Naive thymus-derived CD8-positive, alpha-beta T cell (primary cell): ENCODE data around the gene CSF1. TPM values are rescaled to one million over a fixed set of nuclear protein-coding genes. Genes with fewer than 3 reads are reported as not detected.
"Not testable (repeated sequence)": the region's sequence is repeated elsewhere in the genome, so short reads cannot be mapped to it uniquely, and the experiment has no call there.

Experiments
- ATAC-seq, 2 donors: fragments of 150-1000 bp; cut with Tn5 transposase in 1 of 2; sonication (Bioruptor Pico), chemical (Tn5 transposase) in 1 of 2; 1 replicate in 1 of 2; 2 replicates in 1 of 2; pipeline ENCODE4 v1.10.0; 2021; ENCODE audit warnings: mild to moderate bottlenecking in 2 of 2, moderate library complexity in 2 of 2
- POLR2A ChIA-PET: fragments of 350-600 bp; sonication (Branson Sonifier 250); formaldehyde crosslinking; loops from one replicate; lab custom pipeline; 2021; ENCODE audit warnings: antibody characterized with exemption; lab: Charles Lee
- DNase-seq, 10 donors: peaks; one replicate each; pipeline versions ENCODE4 v3.0.0 to v3.0.0-alpha.2; 2020 to 2022
- H3K27ac Mint-ChIP-seq, 10 donors: one replicate each; pipeline ENCODE4 v1.8.0; 2020 to 2022; ENCODE audit warnings: mild to moderate bottlenecking in 10 of 10, mixed read lengths in 10 of 10, moderate library complexity in 4 of 10, inconsistent platforms in 1 of 10
- H3K27me3 Mint-ChIP-seq, 5 donors: one replicate each; pipeline ENCODE4 v1.8.0; 2021 to 2022; ENCODE audit warnings: mixed read lengths in 5 of 5
- H3K36me3 Mint-ChIP-seq, 3 donors: one replicate each; pipeline ENCODE4 v1.8.0; 2020 to 2022; ENCODE audit warnings: mixed read lengths in 3 of 3, mild to moderate bottlenecking in 2 of 3, inconsistent platforms in 1 of 3
- H3K4me1 Mint-ChIP-seq, 4 donors: one replicate each; pipeline ENCODE4 v1.8.0; 2021 to 2022; ENCODE audit warnings: mixed read lengths in 4 of 4
- H3K4me3 Mint-ChIP-seq, 10 donors: one replicate each; pipeline ENCODE4 v1.8.0; 2020 to 2022; ENCODE audit warnings: mild to moderate bottlenecking in 10 of 10, mixed read lengths in 10 of 10, moderate library complexity in 6 of 10, inconsistent platforms in 1 of 10
- H3K9me3 Mint-ChIP-seq, 9 donors: one replicate each; pipeline ENCODE4 v1.8.0; 2020 to 2022; ENCODE audit warnings: mixed read lengths in 9 of 9, mild to moderate bottlenecking in 3 of 9, inconsistent platforms in 1 of 9, moderate library complexity in 1 of 9
- polyA plus RNA-seq, 3 donors: library from polyadenylated mRNA; unstranded; fragments of 300-500 nt; fragmentation: Illumina TruSeq; gene quantifications; one replicate each; pipeline ENCODE4 v1.2.3, GENCODE V29; 2021
- total RNA-seq, 8 experiments: library from RNA in 2 of 8; stranded (reverse) in 2 of 8; gene quantifications; one replicate each; pipeline ENCODE4 v1.2.3 and lab custom pipeline; 2021 to 2026

Gene CSF1, protein sequence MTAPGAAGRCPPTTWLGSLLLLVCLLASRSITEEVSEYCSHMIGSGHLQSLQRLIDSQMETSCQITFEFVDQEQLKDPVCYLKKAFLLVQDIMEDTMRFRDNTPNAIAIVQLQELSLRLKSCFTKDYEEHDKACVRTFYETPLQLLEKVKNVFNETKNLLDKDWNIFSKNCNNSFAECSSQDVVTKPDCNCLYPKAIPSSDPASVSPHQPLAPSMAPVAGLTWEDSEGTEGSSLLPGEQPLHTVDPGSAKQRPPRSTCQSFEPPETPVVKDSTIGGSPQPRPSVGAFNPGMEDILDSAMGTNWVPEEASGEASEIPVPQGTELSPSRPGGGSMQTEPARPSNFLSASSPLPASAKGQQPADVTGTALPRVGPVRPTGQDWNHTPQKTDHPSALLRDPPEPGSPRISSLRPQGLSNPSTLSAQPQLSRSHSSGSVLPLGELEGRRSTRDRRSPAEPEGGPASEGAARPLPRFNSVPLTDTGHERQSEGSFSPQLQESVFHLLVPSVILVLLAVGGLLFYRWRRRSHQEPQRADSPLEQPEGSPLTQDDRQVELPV
- total RNA-seq (under 1 TPM; 0.27 to 0.44 TPM), polyA plus RNA-seq (1 to 10 TPM in 2 of 3 donors, under 1 TPM in 1; 0.68 to 1.6 (median 1.1) TPM), total RNA-seq (lab: John Stamatoyannopoulos, UW) (1.5 to 63.9 (median 7.0) reads per million in 6 experiments)

DNA sequence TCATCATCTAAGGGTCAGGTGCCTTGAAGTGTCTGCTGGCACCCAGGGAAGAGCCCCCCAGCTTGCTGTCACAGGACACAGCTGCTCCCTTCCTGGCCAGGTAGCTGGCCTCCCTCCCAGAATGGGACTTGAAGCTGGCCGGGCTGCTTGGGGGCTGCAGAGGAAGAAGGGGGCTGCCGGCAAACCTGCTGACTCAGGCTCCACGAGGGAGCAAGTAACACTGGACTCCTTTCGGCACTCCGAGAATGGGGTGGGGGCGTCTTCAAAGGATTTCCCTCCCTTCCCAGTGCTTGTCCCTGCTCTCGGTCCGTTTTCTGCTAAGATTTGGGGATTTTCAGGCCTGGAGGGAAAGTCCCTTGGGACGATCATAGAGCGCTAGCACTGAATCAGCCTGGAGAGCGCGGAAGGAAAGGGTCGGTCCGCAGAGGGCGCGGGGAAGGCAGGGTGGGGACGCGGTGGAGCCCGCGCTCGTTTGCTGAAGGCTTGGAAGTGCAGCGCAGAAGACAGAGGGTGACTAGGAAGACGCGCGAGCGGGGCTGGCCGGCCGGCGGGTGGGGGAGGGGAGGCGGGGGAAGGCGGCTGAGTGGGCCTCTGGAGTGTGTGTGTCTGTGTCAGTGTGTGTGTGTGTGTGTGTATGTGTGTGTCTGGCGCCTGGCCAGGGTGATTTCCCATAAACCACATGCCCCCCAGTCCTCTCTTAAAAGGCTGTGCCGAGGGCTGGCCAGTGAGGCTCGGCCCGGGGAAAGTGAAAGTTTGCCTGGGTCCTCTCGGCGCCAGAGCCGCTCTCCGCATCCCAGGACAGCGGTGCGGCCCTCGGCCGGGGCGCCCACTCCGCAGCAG lies at the start of gene CSF1:
TSS of gene CSF1 (plus strand) at position 727 of the 840 bp plus-strand sequence. CDS start 175 bp downstream, outside the sequence.
- DNase-seq (peak; percentile 29 to 70 (median 38)), ATAC-seq (peak; percentile 45 to 66)
- peak within 1 kb of the TSS; percentile 83 to 93 (median 89) for H3K4me3 Mint-ChIP-seq
- POLR2A ChIA-PET: no interaction called here
- peak within 1 kb of the TSS; percentile 52 to 88 (median 82) for H3K27ac Mint-ChIP-seq
- no peaks in the 10 kb centered on the region for H3K36me3 Mint-ChIP-seq
- peaks cover 35 to 65% (median 54%) of the 10 kb centered on the region in 4 donors for H3K4me1 Mint-ChIP-seq
- H3K9me3 Mint-ChIP-seq: no peaks in the 10 kb centered on the region
- peaks cover 0 to 15% (median 2%) of the 10 kb centered on the region in 5 donors for H3K27me3 Mint-ChIP-seq

DNA sequence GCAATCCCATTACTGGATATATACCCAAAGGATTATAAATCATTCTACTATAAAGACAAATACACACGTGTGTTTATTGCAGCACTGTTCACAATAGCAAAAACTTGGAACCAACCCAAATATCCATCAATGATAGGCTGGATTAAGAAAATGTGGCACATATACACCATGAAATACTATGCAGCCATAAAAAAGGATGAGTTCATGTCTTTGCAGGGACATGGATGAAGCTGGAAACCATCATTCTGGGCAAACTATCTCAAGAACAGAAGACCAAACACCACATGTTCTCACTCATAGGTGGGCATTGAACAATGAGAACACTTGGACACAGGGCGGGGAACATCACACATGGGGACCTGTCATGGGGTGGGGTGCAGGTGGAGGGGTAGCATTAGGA lies 49.0 kb upstream of the CSF1 start:
- Mint-ChIP-seq H3K27ac (peak overlapping the region in 1 of 10 donors; percentile 40), H3K9me3 (peaks cover 2 to 21% (median 7%) of the 10 kb centered on the region in 9 donors), H3K4me1 (peaks cover 0 to 19% (median 10%) of the 10 kb centered on the region in 4 donors), H3K36me3 (peaks cover 0 to 22% (median 0%) of the 10 kb centered on the region in 3 donors)
- ATAC-seq, POLR2A ChIA-PET, H3K27me3 Mint-ChIP-seq, H3K4me3 Mint-ChIP-seq, DNase-seq: not testable (repeated sequence)

DNA sequence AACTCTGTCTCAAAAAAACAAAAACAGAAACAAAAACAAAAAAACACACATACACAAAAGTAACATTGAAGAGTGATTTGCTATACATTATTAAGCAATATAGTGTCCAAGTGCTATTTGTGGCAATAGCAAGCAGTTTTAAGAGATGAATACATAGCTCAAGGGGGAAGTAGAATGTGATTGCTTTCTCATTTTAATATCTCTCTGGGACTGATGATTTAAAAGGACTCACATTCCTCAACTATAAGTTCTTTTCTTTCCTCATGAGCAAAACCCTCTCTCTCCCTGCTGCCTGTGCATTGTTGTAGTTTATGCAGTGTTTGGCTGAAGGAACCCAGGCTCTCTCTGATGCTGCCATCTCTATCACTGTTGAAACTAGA lies 47.0 kb upstream of the CSF1 start:
- H3K4me1 Mint-ChIP-seq: peaks cover 0 to 19% (median 10%) of the 10 kb centered on the region in 4 donors
- no peak for ATAC-seq
- DNase-seq: no peak
- peaks cover 2 to 15% (median 6%) of the 10 kb centered on the region in 9 donors for H3K9me3 Mint-ChIP-seq
- POLR2A ChIA-PET: no interaction called here
- peak overlapping the region in 1 of 10 donors; percentile 53 for H3K27ac Mint-ChIP-seq
- H3K4me3 Mint-ChIP-seq: no peak overlapping the region
- H3K36me3 Mint-ChIP-seq: peaks cover 0 to 22% (median 0%) of the 10 kb centered on the region in 3 donors
- peaks cover 0 to 5% (median 0%) of the 10 kb centered on the region in 5 donors for H3K27me3 Mint-ChIP-seq

DNA sequence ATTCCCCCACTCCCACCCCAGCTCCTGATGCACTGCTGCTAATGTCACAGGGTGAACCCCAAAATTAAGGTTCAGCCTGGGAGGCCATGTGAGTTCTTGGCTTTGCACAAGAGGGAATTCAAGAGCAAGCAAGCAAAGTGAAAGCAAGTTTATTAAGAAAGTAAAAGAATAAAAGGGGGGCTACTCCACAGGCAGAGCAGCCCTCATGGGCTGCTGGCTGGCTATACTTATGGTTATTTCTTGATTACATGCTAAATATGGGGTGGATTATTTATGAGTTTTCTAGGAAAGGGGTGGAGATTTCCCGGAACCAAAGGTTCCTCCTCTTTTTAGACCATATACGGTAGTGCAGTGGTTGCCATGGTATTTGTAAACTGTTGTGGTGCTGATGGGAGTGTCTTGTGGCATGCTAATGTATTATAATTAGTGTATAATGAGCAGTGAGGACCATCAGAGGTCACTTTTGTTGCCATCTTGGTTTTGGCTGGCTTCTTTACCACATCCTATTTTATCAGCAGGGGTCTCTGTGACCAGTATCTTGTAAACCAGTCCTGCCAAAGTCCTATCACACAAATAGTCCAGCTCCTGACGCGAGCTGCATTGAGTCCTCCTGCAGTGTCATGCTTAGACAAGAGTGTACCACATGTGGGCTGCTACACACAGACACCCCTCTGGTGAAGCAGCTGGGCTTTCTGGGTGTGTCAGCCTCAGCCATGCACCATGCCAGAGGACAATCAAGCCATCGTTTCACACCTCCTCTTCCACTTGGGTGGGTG lies 46.4 kb upstream of the CSF1 start:
- POLR2A ChIA-PET: no interaction called here
- peaks cover 0 to 19% (median 10%) of the 10 kb centered on the region in 4 donors for H3K4me1 Mint-ChIP-seq
- peak overlapping the region in 1 of 10 donors; percentile 53 for H3K27ac Mint-ChIP-seq
- H3K36me3 Mint-ChIP-seq: peaks cover 0 to 22% (median 0%) of the 10 kb centered on the region in 3 donors
- peaks cover 0 to 5% (median 0%) of the 10 kb centered on the region in 5 donors for H3K27me3 Mint-ChIP-seq
- peaks cover 2 to 15% (median 6%) of the 10 kb centered on the region in 9 donors for H3K9me3 Mint-ChIP-seq
- no peak for DNase-seq
- H3K4me3 Mint-ChIP-seq: no peak overlapping the region
- peak in 1 of 2 donors; percentile 22 for ATAC-seq

DNA sequence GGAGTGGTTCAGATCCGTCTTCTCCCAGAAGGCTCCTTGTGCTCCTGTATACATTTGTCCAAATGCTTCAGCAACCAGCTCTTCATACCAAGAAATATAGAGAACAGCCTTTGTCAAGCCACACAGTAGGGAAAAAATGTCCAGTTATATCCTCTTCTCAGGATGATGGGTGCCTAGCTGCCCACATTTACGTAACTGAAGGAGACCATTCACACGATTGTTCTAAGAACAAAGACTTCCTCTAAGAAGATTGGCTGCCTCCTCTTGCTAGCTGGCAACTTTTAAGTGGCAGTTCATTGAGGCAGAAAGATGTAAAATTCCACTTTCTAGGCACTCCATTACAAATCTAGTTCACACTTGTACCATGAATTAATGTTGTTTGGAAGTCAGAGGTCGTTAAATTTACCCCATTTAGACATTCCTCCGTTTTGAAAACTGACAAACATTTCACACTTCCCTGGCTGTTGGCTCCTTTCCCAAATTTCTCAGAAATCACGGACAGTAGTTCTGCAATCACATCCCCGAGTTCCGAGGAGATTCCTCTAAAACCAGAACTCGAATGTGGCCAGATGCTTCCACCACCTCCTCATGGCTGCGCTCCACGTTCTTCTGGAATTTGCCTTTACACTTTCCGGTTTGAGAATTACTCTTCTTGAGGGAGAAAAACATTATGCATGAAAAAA lies 45.6 kb upstream of the CSF1 start:
- no peak for ATAC-seq
- H3K9me3 Mint-ChIP-seq: peaks cover 2 to 15% (median 5%) of the 10 kb centered on the region in 9 donors
- no peak overlapping the region for H3K4me3 Mint-ChIP-seq
- H3K27me3 Mint-ChIP-seq: peaks cover 0 to 3% (median 0%) of the 10 kb centered on the region in 5 donors
- H3K4me1 Mint-ChIP-seq: peaks cover 0 to 14% (median 9%) of the 10 kb centered on the region in 4 donors
- no peak for DNase-seq
- H3K36me3 Mint-ChIP-seq: peaks cover 0 to 17% (median 0%) of the 10 kb centered on the region in 3 donors
- H3K27ac Mint-ChIP-seq: no peak overlapping the region
- POLR2A ChIA-PET: no interaction called here

DNA sequence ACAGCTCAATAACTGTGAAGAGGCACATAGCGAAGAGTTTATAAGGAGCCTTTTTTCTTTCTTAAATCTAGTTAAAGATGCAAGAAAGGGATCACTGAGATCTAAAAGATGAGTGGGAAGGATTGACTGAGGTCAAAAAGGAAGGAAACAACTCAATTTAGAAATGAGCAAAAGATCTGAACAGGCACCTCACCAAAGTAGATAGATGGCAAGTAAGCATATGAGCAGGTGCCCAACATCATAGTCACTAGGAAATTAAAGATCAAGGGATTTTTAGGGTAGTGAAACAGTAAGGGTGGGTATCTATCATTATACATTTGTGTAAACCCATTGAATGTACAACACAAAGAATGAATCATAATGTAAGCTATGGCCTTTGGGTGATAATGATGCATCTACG lies 44.6 kb upstream of the CSF1 start:
- H3K27ac Mint-ChIP-seq: no peak overlapping the region
- peaks cover 0 to 15% (median 3%) of the 10 kb centered on the region in 9 donors for H3K9me3 Mint-ChIP-seq
- H3K4me1 Mint-ChIP-seq: peaks cover 0 to 14% (median 7%) of the 10 kb centered on the region in 4 donors
- ATAC-seq (no peak), DNase-seq (no peak)
- peaks cover 0 to 12% (median 0%) of the 10 kb centered on the region in 3 donors for H3K36me3 Mint-ChIP-seq
- H3K4me3 Mint-ChIP-seq: no peak overlapping the region
- POLR2A ChIA-PET: no interaction called here
- H3K27me3 Mint-ChIP-seq: no peaks in the 10 kb centered on the region

DNA sequence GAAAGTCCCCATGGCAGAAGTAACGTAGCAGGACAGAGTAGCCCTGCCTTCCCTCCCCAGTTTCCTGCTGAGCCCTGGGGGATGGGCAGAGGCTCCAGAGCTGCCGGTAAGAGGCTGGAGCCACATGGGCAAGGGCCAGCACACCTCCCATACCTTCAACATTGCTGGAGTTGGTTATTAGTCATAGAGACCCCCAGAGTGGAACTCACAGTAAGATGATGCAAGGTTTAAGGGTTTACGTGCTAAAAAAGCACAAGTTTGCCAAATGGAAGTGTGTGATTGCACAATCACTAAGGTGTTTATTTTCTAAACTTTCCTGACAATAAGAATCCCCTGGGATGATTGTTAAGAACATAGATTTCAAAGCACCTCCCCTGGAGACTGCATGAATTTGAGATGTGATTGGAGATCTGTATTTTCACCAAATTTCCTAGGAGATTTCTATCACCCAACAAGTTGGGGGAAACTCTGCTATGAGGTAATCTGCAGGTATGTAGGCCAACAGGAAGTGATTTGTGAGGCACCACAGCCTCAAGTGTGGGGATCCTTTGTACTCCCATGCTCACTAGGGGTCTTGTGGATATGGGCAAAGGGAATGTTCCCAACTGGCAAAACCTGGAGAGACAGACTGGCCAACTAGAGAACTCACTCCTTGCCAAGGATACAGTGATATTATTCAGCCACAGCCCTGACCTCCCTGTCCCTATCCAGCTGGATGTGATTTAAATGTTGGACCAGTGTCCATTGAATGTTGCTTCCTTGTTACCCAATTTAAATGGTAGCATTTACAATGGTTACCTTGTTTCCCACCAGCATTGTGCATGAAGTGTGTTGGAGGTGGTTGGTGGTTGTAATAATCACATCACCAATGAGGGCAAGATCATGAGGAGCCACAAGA lies 37.1 kb upstream of the CSF1 start:
- POLR2A ChIA-PET: no interaction called here
- H3K4me1 Mint-ChIP-seq: peaks cover 4 to 18% (median 14%) of the 10 kb centered on the region in 4 donors
- no peaks in the 10 kb centered on the region for H3K36me3 Mint-ChIP-seq
- H3K9me3 Mint-ChIP-seq: no peaks in the 10 kb centered on the region
- H3K4me3 Mint-ChIP-seq: no peak overlapping the region
- no peak for ATAC-seq
- DNase-seq: no peak
- H3K27ac Mint-ChIP-seq: no peak overlapping the region
- peaks cover 0 to 6% (median 0%) of the 10 kb centered on the region in 5 donors for H3K27me3 Mint-ChIP-seq

DNA sequence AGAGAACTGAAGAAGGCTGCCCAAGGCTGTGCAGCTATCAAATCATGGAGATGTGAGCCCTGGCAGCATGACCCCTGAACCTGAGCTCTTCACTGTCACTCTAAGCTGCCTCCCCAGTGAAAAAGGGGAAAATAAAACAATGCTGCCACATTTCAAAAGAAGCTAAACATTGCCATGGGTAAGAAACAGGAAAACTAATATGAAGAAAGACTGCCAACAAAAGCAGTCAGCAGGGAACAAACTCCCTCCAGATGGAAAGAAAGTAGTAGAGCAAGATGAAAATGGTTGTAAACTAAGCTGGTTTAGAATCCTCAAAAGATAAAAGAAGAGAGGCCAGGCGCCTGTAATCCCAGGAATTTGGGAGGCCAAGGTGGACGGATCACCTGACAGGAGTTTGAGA lies 36.2 kb upstream of the CSF1 start:
- Mint-ChIP-seq H3K27ac (no peak overlapping the region), H3K27me3 (peaks cover 0 to 6% (median 0%) of the 10 kb centered on the region in 5 donors), H3K4me3 (no peak overlapping the region), H3K36me3 (no peaks in the 10 kb centered on the region), H3K4me1 (peaks cover 4 to 18% (median 14%) of the 10 kb centered on the region in 4 donors), H3K9me3 (no peaks in the 10 kb centered on the region)
- no peak for ATAC-seq
- no peak for DNase-seq
- POLR2A ChIA-PET: no interaction called here

DNA sequence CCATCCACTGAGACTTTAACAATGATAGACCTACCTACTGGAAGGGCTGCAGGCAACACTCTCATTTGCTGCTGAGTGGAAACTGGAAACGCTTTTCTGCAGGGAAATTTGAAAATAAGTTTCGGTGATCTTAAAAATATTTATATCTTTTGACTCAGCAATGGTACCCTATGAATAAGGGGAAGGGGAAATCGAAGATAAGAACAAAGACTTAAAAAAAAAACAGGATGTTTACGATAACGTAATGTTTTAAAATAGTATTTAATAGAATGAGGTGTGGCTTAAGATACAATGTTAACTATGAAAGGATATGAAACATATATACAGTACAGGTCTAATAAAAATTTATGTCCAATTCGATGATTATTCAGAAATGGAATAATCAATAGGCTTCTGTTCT lies 34.8 kb upstream of the CSF1 start:
- POLR2A ChIA-PET: no interaction called here
- no peak for ATAC-seq
- Mint-ChIP-seq H3K27me3 (peaks cover 0 to 6% (median 0%) of the 10 kb centered on the region in 5 donors), H3K4me3 (no peak overlapping the region), H3K9me3 (no peaks in the 10 kb centered on the region), H3K36me3 (no peaks in the 10 kb centered on the region), H3K4me1 (peaks cover 4 to 18% (median 14%) of the 10 kb centered on the region in 4 donors), H3K27ac (no peak overlapping the region)
- DNase-seq: no peak

DNA sequence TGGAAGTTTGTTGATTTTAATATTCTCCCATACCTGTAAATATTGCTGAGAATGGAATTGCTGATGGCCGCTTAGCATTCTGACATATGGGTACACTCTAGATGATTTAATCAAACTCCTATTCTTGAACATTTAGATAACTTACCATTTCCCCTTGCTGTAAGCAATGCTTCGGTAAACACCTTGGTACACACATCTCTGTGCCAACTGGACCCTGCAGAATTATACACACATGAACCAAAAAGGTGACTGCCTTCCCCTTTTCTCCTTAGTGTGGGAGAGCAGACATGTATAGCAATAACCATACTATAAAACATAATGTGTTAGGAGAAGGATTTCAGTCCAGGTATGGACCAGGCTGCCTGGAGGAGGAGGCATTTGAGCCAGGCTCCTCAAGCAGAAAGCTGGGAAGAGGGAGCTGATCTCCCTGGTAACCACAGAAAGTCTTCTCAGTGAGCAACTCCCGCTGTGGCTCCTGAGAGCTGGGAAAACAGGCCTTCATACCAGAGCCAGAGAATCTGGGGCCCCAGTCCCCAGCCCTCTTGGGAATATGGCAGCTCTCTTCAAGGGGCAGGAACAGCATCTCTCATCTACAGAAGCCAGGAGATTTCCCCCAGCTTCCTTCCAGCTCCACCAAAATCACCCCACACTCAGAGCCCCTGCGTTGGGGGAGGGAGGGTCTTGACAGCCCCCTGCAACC lies 33.9 kb upstream of the CSF1 start:
- Mint-ChIP-seq H3K9me3 (no peaks in the 10 kb centered on the region), H3K27me3 (peaks cover 0 to 6% (median 0%) of the 10 kb centered on the region in 5 donors)
- POLR2A ChIA-PET: no interaction called here

More for the DNA sequence above, 33.9 kb upstream of the CSF1 start:
- Mint-ChIP-seq H3K27ac (no peak overlapping the region), H3K36me3 (no peaks in the 10 kb centered on the region), H3K4me1 (peaks cover 4 to 18% (median 14%) of the 10 kb centered on the region in 4 donors), H3K4me3 (no peak overlapping the region)
- no peak for ATAC-seq
- DNase-seq: no peak
